Esophagus muscularis mucosa (tissue), 4 donors: ENCODE results near the gene IGSF23. TPM values are rescaled to one million over a fixed set of nuclear protein-coding genes. Genes with fewer than 3 reads are reported as not detected.
"Not testable (repeated sequence)": the region's sequence is repeated elsewhere in the genome, so short reads cannot be mapped to it uniquely, and the experiment has no call there.

Experiments
- DNase-seq: peaks from one replicate; pipeline ENCODE4 v3.0.0-alpha.2; 2017; ENCODE audit errors: extremely low spot score
- H3K27ac ChIP-seq, 4 donors: fragments of 200-600 bp; sonication (generic); replicated peaks in 1 of 4; 1 replicate in 3 of 4; 2 replicates in 1 of 4; pipeline ENCODE4 v1.5.1; 2016 to 2019; ENCODE audit warnings: mild to moderate bottlenecking in 1 of 4
- H3K27me3 ChIP-seq, 4 donors: fragments of 200-600 bp; sonication (generic); one replicate each; pipeline versions ENCODE4 v1.5.1 to v1.6.0; 2016 to 2019
- H3K36me3 ChIP-seq, 4 donors: fragments of 200-600 bp; sonication (generic); one replicate each; pipeline ENCODE4 v1.5.1; 2016 to 2019
- H3K4me1 ChIP-seq, 4 donors: fragments of 200-600 bp; sonication (generic); one replicate each; pipeline ENCODE4 v1.5.1; 2016 to 2019
- H3K4me3 ChIP-seq, 4 donors: fragments of 200-600 bp; sonication (generic); 1 replicate in 2 of 4; 2 replicates in 2 of 4; pipeline ENCODE4 v1.5.1; 2016 to 2019; ENCODE audit warnings: mild to moderate bottlenecking in 4 of 4, moderate library complexity in 1 of 4
- H3K9me3 ChIP-seq, 4 donors: fragments of 200-600 bp; sonication (generic); 1 replicate in 3 of 4; 2 replicates in 1 of 4; pipeline ENCODE4 v1.5.1; 2016 to 2019
- CTCF ChIP-seq, 3 experiments: fragments of 200-600 bp in 2 of 3; fragments of 450-650 bp in 1 of 3; sonication (generic) in 2 of 3; IDR thresholded peaks; one replicate each; pipeline ENCODE4 v1.5.1; 2017 to 2019; ENCODE audit warnings: antibody characterized with exemption in 3 of 3, mild to moderate bottlenecking in 2 of 3, moderate library complexity in 1 of 3
- EP300 ChIP-seq: sonication (generic); formaldehyde crosslinking; IDR thresholded peaks from one replicate; pipeline ENCODE4 v1.6.1; 2017; ENCODE audit warnings: antibody characterized with exemption
- POLR2A ChIP-seq: fragments of 450-650 bp; IDR thresholded peaks from one replicate; pipeline ENCODE4 v1.6.1; 2017; ENCODE audit warnings: antibody characterized with exemption, moderate library complexity, mild to moderate bottlenecking, low read depth
- POLR2AphosphoS5 ChIP-seq, 2 donors: sonication (generic); formaldehyde crosslinking; IDR thresholded peaks; one replicate each; pipeline ENCODE4 v1.6.1; 2017; ENCODE audit warnings: antibody characterized with exemption in 2 of 2
- WGBS: methylation state at CpG from one replicate; pipeline ENCODE4 v1.1.5; 2018; 5-methylcytosine and 5-hydroxymethylcytosine counted together
- intact Hi-C: fragments of 100-400 bp; cut with DNase I; formaldehyde crosslinking; loops from one replicate; pipeline ENCODE4 v1.15.1; 2023
- total RNA-seq, 4 donors: library from RNA; depleted of rRNA; stranded (reverse); fragments of >200 nt; gene quantifications; one replicate each; pipeline versions ENCODE4 v1.1.0 to v1.2.1, GENCODE V29; 2016

IGSF23 gene
- total RNA-seq, 4 donors from 2014 or later = not detected

GRCh38 chr19:44621367-44621766, 8.0 kb downstream of the IGSF23 start:
- H3K9me3 ChIP-seq = no peaks in the 10 kb centered on the region
- no peak overlapping the region for H3K4me3 ChIP-seq
- 83% methylated on average over 6 of the region's 6 CpGs for WGBS
- no peak for TF ChIP-seq POLR2AphosphoS5 (IDR thresholded peaks at IDR 0.05)
- no peak for TF ChIP-seq POLR2A
- TF ChIP-seq CTCF (IDR thresholded peaks at IDR 0.05) = no peak
- TF ChIP-seq EP300 = no peak
- no peak for DNase-seq
- intact Hi-C loops = no loop called here
- no peak overlapping the region for H3K27ac ChIP-seq
- no peaks in the 10 kb centered on the region for H3K27me3 ChIP-seq
- no peaks in the 10 kb centered on the region for H3K36me3 ChIP-seq
- peaks cover 1 to 11% (median 6%) of the 10 kb centered on the region in 4 donors for H3K4me1 ChIP-seq

GRCh38 chr19:44623080-44623479, 9.7 kb downstream of the IGSF23 start:
- no peak for TF ChIP-seq POLR2AphosphoS5 (IDR thresholded peaks at IDR 0.05)
- TF ChIP-seq CTCF (IDR thresholded peaks at IDR 0.05) = no peak
- TF ChIP-seq POLR2A = no peak
- no peak for TF ChIP-seq EP300
- WGBS = 68% methylated on average over 5 of the region's 5 CpGs
- Histone ChIP-seq H3K4me1 (peaks cover 8 to 17% (median 13%) of the 10 kb centered on the region in 4 donors), H3K36me3 (no peaks in the 10 kb centered on the region), H3K9me3 (no peaks in the 10 kb centered on the region), H3K27me3 (no peaks in the 10 kb centered on the region), H3K27ac (peak overlapping the region in 1 of 4 donors; percentile 24), H3K4me3 (no peak overlapping the region)
- DNase-seq = no peak
- intact Hi-C loops = no loop called here

GRCh38 chr19:44623626-44624025, 10.3 kb downstream of the IGSF23 start:
- H3K36me3 ChIP-seq = no peaks in the 10 kb centered on the region
- intact Hi-C loops = no loop called here
- no peak overlapping the region for H3K27ac ChIP-seq
- TF ChIP-seq POLR2A = no peak
- TF ChIP-seq POLR2AphosphoS5 (IDR thresholded peaks at IDR 0.05) = no peak
- TF ChIP-seq EP300 = no peak
- TF ChIP-seq CTCF (IDR thresholded peaks at IDR 0.05) = no peak
- no peaks in the 10 kb centered on the region for H3K27me3 ChIP-seq
- peaks cover 8 to 17% (median 13%) of the 10 kb centered on the region in 4 donors for H3K4me1 ChIP-seq
- H3K9me3 ChIP-seq = no peaks in the 10 kb centered on the region
- H3K4me3 ChIP-seq = no peak overlapping the region
- 90% methylated on average over 4 of the region's 4 CpGs for WGBS
- no peak for DNase-seq

GRCh38 chr19:44624840-44625354, 11.5 kb downstream of the IGSF23 start:
- no peak for TF ChIP-seq EP300
- no peak for TF ChIP-seq POLR2A
- no peak for TF ChIP-seq POLR2AphosphoS5 (IDR thresholded peaks at IDR 0.05)
- DNase-seq = no peak
- intact Hi-C loops = no loop called here
- Histone ChIP-seq H3K9me3 (no peaks in the 10 kb centered on the region), H3K4me3 (no peak overlapping the region), H3K27ac (no peak overlapping the region), H3K36me3 (no peaks in the 10 kb centered on the region), H3K4me1 (peaks cover 8 to 17% (median 13%) of the 10 kb centered on the region in 4 donors), H3K27me3 (no peaks in the 10 kb centered on the region)
- WGBS = 92% methylated on average over 4 of the region's 4 CpGs

GRCh38 chr19:44625637-44626036, 12.3 kb downstream of the IGSF23 start:
- H3K9me3 ChIP-seq, H3K4me3 ChIP-seq, intact Hi-C loops, H3K27me3 ChIP-seq, DNase-seq, H3K36me3 ChIP-seq: not testable (repeated sequence)
- WGBS = 68% methylated on average over 4 of the region's 4 CpGs
- peak overlapping the region in 1 of 4 donors; percentile 5 for H3K27ac ChIP-seq
- H3K4me1 ChIP-seq = peaks cover 8 to 17% (median 13%) of the 10 kb centered on the region in 4 donors
